K562 (cell line): ENCODE measurements around the gene TUBA1B.

Experiments
- E2F5 ChIP-seq: sonication (generic); formaldehyde crosslinking; IDR thresholded peaks from 2 replicates; pipeline ENCODE4 v1.8.0; 2022; ENCODE audit warnings: mild to moderate bottlenecking, missing genetic modification reagents
- USF1 ChIP-seq: sonication (generic); formaldehyde crosslinking; IDR thresholded peaks from 2 replicates; pipeline ENCODE4 v1.9.0; 2022; ENCODE audit warnings: mild to moderate bottlenecking, missing genetic modification reagents

GRCh38 chr12:49105504-49106084, 25.6 kb downstream of the TUBA1B start:
- TF ChIP-seq E2F5 (no peak), USF1 (CRISPR knock-in tag) (no peak)
